Osteoblast (primary cell): ENCODE measurements around the gene PTPRK. TPM values are rescaled to one million over a fixed set of nuclear protein-coding genes. Genes with fewer than 3 reads are reported as not detected.

ENCODE experiments used
- DNase-seq: peaks from one replicate; pipeline ENCODE4 v3.0.0; 2011; ENCODE audit warnings: low spot score, mixed read lengths; ENCODE audit not compliant: insufficient read length; ENCODE audit errors: missing footprints
- H2AFZ ChIP-seq: 2 replicates; pipeline ENCODE4 v1.6.0; 2011; ENCODE audit warnings: mild to moderate bottlenecking, low read length
- H3K27ac ChIP-seq: 2 replicates; pipeline ENCODE4 v1.5.1; 2011; ENCODE audit warnings: mild to moderate bottlenecking, low read depth, low read length, moderate library complexity
- H3K27me3 ChIP-seq: 2 replicates; pipeline ENCODE4 v1.6.0; 2012; ENCODE audit warnings: mild to moderate bottlenecking, control low read depth, inconsistent platforms, low read length, moderate library complexity; ENCODE audit not compliant: insufficient read depth
- H3K36me3 ChIP-seq: 2 replicates; pipeline ENCODE4 v1.5.1; 2011; ENCODE audit warnings: mild to moderate bottlenecking, low read length, control low read depth, moderate library complexity; ENCODE audit not compliant: insufficient read depth
- H3K4me1 ChIP-seq: 2 replicates; pipeline ENCODE4 v1.5.1; 2011; ENCODE audit warnings: mild to moderate bottlenecking, low read length, control low read depth, moderate library complexity; ENCODE audit not compliant: insufficient read depth
- H3K4me2 ChIP-seq: 2 replicates; pipeline ENCODE4 v1.6.0; 2011; ENCODE audit warnings: mild to moderate bottlenecking, low read length; ENCODE audit not compliant: insufficient read depth
- H3K4me3 ChIP-seq: fragments of 200-600 bp; sonication (generic); 3 replicates; pipeline ENCODE4 v1.5.1; 2012; ENCODE audit warnings: mild to moderate bottlenecking, low read length, inconsistent platforms; ENCODE audit not compliant: insufficient read depth
- H3K79me2 ChIP-seq: 2 replicates; pipeline ENCODE4 v1.6.0; 2012; ENCODE audit warnings: mild to moderate bottlenecking, low read length, control low read depth, inconsistent platforms; ENCODE audit not compliant: insufficient read depth
- H3K9me3 ChIP-seq: 2 replicates; pipeline ENCODE4 v1.5.1; 2011; ENCODE audit warnings: low read depth, low read length, control low read depth
- H4K20me1 ChIP-seq: 2 replicates; pipeline ENCODE4 v1.6.0; 2012; ENCODE audit warnings: mild to moderate bottlenecking, low read length, control low read depth; ENCODE audit not compliant: insufficient read depth
- CTCF ChIP-seq: IDR thresholded peaks from 2 replicates; pipeline ENCODE4 v1.5.1; 2011; ENCODE audit warnings: mild to moderate bottlenecking, low read depth, low read length, moderate library complexity; ENCODE audit errors: extremely low read depth
- total RNA-seq: library from RNA; depleted of rRNA; stranded (reverse); fragments of >200 nt; gene quantifications from 2 replicates; pipeline ENCODE4 v1.2.3, GENCODE V29; 2012

PTPRK gene
- total RNA-seq, 1 donor = 165 TPM

- Histone ChIP-seq H3K4me2 (no peak overlapping the region), H3K27me3 (no peaks in the 10 kb centered on the region), H3K79me2 (no peaks in the 10 kb centered on the region), H3K36me3 (no peaks in the 10 kb centered on the region), H3K4me3 (no peak overlapping the region), H3K4me1 (no peaks in the 10 kb centered on the region), H3K9me3 (no peaks in the 10 kb centered on the region), H3K27ac (no peak overlapping the region), H2AFZ (no peak overlapping the region), H4K20me1 (no peaks in the 10 kb centered on the region)
- no peak for DNase-seq
- TF ChIP-seq CTCF = no peak
Measured at GRCh38 chr6:127924440-127924839, 596.0 kb downstream of the PTPRK start.

- Histone ChIP-seq H2AFZ (no peak overlapping the region), H3K4me3 (no peak overlapping the region), H3K4me2 (no peak overlapping the region), H3K79me2 (no peaks in the 10 kb centered on the region), H3K36me3 (no peaks in the 10 kb centered on the region), H3K27ac (no peak overlapping the region), H3K4me1 (no peaks in the 10 kb centered on the region), H3K27me3 (no peaks in the 10 kb centered on the region), H4K20me1 (no peaks in the 10 kb centered on the region), H3K9me3 (no peaks in the 10 kb centered on the region)
- no peak for DNase-seq
- TF ChIP-seq CTCF = no peak
Measured at GRCh38 chr6:127924031-127924430, 596.4 kb downstream of the PTPRK start.

- H3K9me3 ChIP-seq = no peaks in the 10 kb centered on the region
- DNase-seq = no peak
- no peak overlapping the region for H3K4me2 ChIP-seq
- H3K27ac ChIP-seq = no peak overlapping the region
- H3K4me1 ChIP-seq = no peaks in the 10 kb centered on the region
- H4K20me1 ChIP-seq = no peaks in the 10 kb centered on the region
- TF ChIP-seq CTCF = no peak
- no peaks in the 10 kb centered on the region for H3K79me2 ChIP-seq
- no peak overlapping the region for H3K4me3 ChIP-seq
- H3K27me3 ChIP-seq = no peaks in the 10 kb centered on the region
- H3K36me3 ChIP-seq = no peaks in the 10 kb centered on the region
- H2AFZ ChIP-seq = no peak overlapping the region
Measured at GRCh38 chr6:127923135-127923534, 597.3 kb downstream of the PTPRK start.

- no peaks in the 10 kb centered on the region for H3K9me3 ChIP-seq
- no peaks in the 10 kb centered on the region for H4K20me1 ChIP-seq
- no peak overlapping the region for H3K4me2 ChIP-seq
- H3K79me2 ChIP-seq = no peaks in the 10 kb centered on the region
- H2AFZ ChIP-seq = no peak overlapping the region
- no peak overlapping the region for H3K27ac ChIP-seq
- no peak for DNase-seq
- no peak for TF ChIP-seq CTCF
- H3K4me1 ChIP-seq = no peaks in the 10 kb centered on the region
- H3K36me3 ChIP-seq = no peaks in the 10 kb centered on the region
- H3K4me3 ChIP-seq = no peak overlapping the region
- no peaks in the 10 kb centered on the region for H3K27me3 ChIP-seq
Measured at GRCh38 chr6:127921982-127922381, 598.4 kb downstream of the PTPRK start.
